GM21825 (cell line): ENCODE results near the gene CLDN3.
"Not testable (repeated sequence)": the region's sequence is repeated elsewhere in the genome, so short reads cannot be mapped to it uniquely, and the experiment has no call there.

Experiments used
- ATAC-seq: cut with Tn5 transposase; IDR thresholded peaks from one replicate; pipeline ENCODE4 v1.9.1; 2021; ENCODE audit warnings: mild to moderate bottlenecking, moderate library complexity; ENCODE audit not compliant: unreplicated experiment

CLDN3 gene

DNA sequence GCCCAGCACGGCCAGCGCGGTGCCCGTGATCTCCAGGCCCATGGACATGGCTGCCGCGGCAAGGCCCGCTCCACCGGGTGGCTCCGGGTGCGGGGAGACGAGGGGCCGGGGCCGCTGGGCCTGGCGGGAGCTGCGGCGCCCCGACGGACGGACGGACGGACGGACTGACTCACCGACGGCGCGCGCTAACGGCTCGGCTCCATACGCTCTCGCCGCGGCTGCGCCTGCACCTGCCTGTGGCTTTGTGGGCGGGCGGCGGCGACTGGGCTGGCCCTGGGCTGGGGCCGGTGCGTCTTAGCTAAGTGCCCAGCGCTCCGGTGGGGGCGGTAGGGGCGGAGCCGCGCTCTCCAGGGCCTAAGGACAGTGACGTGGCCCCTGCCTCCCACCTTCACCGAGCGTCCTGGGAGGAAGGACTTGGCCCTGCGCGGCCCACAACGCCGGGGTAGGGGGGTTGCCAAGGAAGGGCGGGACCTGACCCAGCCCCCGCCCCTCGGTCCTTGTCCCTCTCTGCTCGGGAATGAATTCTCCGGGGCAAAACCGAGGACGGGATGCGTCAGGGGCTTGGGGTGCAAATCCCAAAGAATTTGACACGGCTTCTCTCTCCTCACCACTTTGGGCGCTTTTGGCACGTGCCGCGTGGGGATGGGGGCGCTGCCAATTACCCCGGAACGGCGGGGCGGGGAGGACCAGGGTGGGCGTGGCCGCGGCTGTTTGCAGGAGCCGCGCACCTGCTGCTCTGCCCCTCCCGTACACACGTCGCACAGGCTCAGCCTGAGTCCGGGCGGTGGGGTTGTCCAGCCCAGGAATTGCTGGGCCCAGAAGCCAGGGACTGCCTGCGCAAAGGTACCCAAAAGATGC is at the start of gene CLDN3:
Gene CLDN3, minus strand, starts transcription at position 269 of the 858 bp plus-strand sequence. Its CDS starts 221 bp downstream, at position 48.
- no peak for ATAC-seq

GRCh38 chr7:73817121-73817520 is 47.1 kb upstream of the CLDN3 start:
- no peak for ATAC-seq

GRCh38 chr7:73815436-73815835 is 45.4 kb upstream of the CLDN3 start:
- no peak for ATAC-seq

GRCh38 chr7:73812996-73813395 is 42.9 kb upstream of the CLDN3 start:
- ATAC-seq, result no peak

DNA sequence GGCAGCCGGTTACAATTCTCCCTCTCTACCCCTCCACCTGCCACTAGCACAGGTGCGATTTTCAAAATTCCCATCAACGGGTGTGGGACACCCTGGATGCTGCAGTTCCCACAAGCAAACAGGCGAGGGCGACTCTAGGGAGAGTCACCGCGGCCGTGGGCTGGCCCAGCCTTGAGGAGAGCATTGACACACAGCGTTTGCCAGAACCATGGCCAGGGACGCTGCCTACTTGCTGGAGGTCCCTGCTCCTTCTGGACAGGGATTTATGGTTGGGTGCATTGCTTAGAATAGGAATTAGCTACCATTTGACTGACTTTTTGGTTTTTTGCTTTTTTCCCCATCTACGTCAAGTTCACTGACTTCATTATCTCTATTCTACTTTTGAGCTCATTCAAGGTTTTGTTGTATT is 41.7 kb upstream of the CLDN3 start:
- ATAC-seq, result no peak

DNA sequence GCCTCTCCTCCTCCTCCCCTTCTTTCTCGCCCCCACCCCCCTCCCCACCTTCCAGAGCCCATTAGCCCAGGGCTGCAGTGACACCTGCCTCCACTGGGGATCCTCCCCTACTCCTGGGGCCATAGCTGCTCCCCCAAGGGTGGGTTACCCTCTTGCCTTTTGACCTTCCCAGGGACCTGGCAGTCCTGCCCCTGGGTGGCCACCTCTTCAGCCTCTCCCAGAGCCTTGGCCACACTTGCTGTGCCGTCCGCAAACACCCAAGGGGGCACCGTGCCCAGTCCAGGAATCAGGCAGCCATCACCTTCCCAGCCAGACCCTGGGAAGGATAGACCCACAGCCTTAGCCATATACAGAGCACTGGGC is 40.9 kb upstream of the CLDN3 start:
- no peak for ATAC-seq

- ATAC-seq, result no peak
Observed at GRCh38 chr7:73809467-73809951, 39.4 kb upstream of the CLDN3 start.

DNA sequence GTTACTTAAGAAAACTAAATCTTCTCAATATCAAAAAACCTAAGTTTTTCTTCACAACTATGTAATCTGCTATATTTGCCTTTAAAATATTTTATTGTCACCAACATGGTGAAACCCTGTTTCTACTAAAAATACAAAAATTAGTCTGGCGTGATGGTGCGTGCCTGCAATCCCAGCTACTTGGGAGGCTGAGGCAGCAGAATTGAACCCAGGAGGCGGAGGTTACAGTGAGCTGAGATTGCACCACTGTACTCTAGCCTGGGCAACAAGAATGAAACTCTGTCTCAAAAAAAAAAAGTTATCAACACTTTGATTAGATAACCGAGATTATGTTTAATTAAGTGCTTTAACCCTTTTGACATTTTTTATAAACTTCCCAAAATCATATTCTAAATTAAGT is 32.4 kb upstream of the CLDN3 start:
- ATAC-seq, result no peak

- no peak for ATAC-seq
Observed at GRCh38 chr7:73801577-73801976, 31.5 kb upstream of the CLDN3 start.

- no peak for ATAC-seq
Observed at GRCh38 chr7:73799282-73800141, 29.4 kb upstream of the CLDN3 start.

DNA sequence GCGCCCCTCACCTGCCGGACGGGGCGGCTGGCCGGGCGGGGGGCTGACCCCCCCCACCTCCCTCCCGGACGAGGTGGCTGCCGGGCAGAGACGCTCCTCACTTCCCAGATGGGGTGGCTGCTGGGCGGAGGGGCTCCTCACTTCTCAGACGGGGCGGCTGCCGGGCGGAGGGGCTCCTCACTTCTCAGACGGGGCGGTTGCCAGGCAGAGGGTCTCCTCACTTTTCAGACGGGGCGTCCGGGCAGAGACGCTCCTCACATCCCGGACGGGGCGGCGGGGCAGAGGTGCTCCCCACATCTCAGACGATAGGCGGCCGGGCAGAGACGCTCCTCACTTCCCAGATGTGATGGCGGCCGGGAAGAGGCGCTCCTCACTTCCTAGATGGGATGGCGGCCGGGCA is 27.1 kb upstream of the CLDN3 start:
- ATAC-seq, result not testable (repeated sequence)

DNA sequence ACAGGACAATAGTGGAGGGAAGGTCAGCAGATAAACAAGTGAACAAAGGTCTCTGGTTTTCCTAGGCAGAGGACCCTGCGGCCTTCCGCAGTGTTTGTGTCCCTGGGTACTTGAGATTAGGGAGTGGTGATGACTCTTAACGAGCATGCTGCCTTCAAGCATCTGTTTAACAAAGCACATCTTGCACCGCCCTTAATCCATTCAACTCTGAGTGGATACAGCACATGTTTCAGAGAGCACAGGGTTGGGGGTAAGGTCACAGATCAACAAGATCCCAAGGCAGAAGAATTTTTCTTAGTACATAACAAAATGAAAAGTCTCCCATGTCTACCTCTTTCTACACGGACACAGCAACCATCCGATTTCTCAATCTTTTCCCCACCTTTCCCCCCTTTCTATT is 26.6 kb upstream of the CLDN3 start:
- ATAC-seq, result not testable (repeated sequence)

DNA sequence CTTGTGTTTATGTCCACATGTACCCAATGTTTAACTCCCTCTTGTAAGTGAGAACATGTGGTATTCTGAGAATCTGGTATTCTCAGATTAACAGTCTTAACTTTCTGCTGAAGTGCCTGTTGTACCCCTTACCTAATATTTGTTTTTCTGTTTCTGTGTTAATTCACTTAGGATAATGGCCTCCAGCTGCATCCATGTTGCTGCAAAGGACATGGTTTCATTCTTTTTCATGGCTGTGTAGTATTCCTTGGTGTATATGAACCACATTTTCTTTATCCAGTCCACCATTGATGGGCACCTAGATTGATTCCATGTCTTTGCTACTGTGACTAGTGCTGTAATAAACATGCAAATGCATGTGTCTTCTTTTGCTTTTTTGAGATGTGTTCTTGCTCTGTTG is 25.1 kb upstream of the CLDN3 start:
- ATAC-seq, result not testable (repeated sequence)

DNA sequence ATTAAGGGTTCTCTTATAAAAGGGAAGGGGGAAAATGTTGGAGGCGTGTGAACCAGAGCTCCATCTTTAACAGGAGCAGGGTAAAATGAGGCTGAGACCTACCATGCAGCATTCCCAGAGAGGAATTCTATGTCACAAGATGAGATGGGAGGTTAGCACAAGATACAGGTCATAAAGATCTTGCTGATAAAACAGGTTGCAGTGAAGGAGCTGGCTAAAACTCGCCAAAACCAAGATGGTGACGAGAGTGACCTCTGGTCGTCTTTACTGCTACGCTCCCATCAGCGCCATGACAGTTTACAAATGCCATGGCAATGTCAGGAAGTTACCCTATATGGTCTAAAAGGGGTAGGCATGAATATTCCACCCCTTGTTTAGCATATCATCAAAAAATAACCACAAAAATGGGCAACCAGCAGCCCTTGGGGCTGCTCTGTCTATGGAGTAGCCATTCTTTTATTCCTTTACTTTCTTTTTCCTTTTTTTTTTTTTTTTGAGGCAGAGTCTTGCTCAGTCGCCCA is 21.2 kb upstream of the CLDN3 start:
- ATAC-seq, result not testable (repeated sequence)

- no peak for ATAC-seq
Observed at GRCh38 chr7:73789051-73789450, 19.0 kb upstream of the CLDN3 start.

DNA sequence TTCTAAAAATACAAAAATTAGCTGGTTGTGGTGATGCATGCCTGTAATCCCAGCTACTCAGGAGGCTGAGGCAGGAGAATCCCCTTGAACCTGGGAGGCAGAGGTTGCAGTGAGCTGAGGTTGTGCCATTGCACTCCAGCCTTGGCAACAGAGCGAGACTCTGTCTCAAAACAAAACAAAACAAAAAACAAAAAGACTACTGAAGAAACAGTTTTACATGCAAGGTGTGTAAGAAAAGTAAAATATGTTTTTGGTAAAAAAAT is 17.6 kb upstream of the CLDN3 start:
- not testable (repeated sequence) for ATAC-seq

DNA sequence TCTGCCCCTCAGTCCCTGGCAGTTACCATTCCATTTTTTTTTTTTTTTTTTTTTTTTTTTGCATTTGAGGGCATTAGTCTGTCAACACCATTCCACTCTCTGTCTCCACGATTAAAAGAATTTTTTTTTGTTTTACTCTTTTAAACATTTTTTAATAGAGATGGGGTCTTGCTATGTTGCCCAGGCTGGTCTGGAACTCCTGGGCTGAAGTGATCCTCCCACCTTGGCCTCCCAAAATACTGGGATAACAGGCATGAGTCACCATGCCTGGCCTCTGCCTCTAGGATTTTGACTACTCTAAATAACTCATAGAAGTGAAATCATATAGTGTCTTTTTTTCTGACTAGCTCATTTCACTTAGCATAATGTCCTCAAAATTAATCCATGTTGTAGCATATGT is 16.5 kb upstream of the CLDN3 start:
- ATAC-seq, result no peak

GRCh38 chr7:73779517-73779916 is 9.4 kb upstream of the CLDN3 start:
- ATAC-seq, result no peak

DNA sequence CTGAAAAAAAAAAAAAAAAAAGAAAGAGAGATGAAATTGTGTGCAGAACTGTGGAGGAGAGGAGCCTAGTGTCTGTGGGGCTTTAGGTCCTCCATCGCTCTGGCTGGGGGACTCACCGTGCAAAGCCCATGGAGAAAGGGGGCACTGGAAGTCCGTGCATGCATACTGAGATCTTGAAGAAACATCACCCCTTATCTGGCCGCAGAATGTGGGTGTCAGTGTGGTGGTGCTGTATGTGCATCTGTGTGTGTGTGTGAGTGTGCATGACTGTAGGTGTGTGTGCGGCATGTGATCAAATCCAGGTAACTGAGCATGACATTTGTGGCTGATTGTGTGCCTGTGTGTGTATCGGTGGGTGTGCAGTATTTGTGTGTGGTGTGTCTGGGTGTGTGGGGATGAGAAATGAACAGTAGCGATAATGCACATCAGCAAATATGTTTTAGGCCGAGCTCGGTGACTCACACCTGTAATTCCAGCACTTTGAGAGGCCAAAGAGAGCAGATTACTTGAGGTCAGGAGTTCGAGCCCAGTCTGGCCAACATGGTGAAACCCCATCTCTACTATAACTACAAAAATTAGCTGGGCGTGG is 8.8 kb upstream of the CLDN3 start:
- no peak for ATAC-seq

DNA sequence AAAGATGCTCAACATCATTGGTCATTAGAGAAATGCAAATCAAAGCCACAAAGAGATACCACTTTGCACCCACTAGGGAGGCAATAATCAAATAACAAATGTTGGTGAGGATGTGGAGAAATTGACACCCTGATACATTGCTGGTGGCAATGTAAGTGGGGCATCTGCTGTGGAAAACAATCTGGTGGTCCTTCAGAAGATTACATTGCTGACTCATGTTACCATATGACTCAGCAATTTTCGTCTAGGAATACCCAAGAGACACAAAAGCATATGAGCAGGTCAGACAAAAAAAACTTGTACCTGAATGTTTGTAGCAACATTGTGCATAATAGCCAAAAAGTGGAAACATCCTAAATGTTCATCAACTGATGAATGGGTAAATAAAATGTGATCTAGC is 4.9 kb upstream of the CLDN3 start:
- no peak for ATAC-seq

- no peak for ATAC-seq
Observed at GRCh38 chr7:73773700-73774517, 3.8 kb upstream of the CLDN3 start.
